NT2/D1 (cell line): Measurements from ENCODE around the gene KLHL18.

Experiments
- SUZ12 ChIP-seq: IDR thresholded peaks from 2 replicates; pipeline ENCODE4 v1.6.1; 2011; ENCODE audit not compliant: insufficient read length, insufficient read depth; ENCODE audit errors: extremely low read depth
- YY1 ChIP-seq: IDR thresholded peaks from 2 replicates; pipeline ENCODE4 v1.6.1; 2011; ENCODE audit not compliant: insufficient read length, insufficient read depth

GRCh38 chr3:47299381-47300318 lies 16.9 kb downstream of the KLHL18 start:
- TF ChIP-seq YY1 (no peak), SUZ12 (no peak)
